Uterus (tissue), 2 donors: ENCODE data around the gene INIP.

Experiments used
- POLR2A ChIP-seq, 2 donors: fragments of 450-650 bp; IDR thresholded peaks; one replicate each; pipeline ENCODE4 v1.6.1; 2016; ENCODE audit warnings: antibody characterized with exemption in 2 of 2, mild to moderate bottlenecking in 1 of 2, moderate library complexity in 1 of 2
- TF ChIP-seq, protein P1 (sequence below), 4 experiments: fragments of 200-600 bp in 2 of 4; fragments of 450-650 bp in 2 of 4; sonication (generic) in 2 of 4; IDR thresholded peaks; one replicate each; pipeline ENCODE4 v1.5.1; 2016 to 2019; ENCODE audit warnings: antibody characterized with exemption in 4 of 4, mild to moderate bottlenecking in 2 of 4, moderate library complexity in 1 of 4

DNA sequence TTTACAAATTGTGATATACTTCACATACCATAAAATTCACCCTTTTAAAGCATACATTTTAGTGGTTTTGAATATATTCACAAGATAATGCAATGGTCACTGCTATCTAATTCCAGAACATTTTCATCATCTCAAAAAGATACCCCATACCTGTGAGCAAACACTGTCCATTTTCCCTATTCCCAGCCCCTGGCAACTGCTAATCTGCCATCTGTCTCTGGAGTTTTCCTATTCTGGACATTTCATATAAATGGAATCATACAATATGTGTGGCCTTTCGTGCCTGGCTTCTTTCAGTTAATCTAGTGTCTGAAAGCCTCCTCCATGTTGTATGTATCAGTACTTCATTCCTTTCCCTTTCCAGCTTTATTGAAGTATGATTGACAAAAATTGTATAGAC, 47.4 kb upstream of the INIP start:
- TF ChIP-seq, protein P1, sequence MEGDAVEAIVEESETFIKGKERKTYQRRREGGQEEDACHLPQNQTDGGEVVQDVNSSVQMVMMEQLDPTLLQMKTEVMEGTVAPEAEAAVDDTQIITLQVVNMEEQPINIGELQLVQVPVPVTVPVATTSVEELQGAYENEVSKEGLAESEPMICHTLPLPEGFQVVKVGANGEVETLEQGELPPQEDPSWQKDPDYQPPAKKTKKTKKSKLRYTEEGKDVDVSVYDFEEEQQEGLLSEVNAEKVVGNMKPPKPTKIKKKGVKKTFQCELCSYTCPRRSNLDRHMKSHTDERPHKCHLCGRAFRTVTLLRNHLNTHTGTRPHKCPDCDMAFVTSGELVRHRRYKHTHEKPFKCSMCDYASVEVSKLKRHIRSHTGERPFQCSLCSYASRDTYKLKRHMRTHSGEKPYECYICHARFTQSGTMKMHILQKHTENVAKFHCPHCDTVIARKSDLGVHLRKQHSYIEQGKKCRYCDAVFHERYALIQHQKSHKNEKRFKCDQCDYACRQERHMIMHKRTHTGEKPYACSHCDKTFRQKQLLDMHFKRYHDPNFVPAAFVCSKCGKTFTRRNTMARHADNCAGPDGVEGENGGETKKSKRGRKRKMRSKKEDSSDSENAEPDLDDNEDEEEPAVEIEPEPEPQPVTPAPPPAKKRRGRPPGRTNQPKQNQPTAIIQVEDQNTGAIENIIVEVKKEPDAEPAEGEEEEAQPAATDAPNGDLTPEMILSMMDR (IDR thresholded peaks at IDR 0.05): no peak
- TF ChIP-seq POLR2A (IDR thresholded peaks at IDR 0.05): no peak
